NCI-H774 (cell line): ENCODE results near the gene RIT1.
A peak's percentile ranks its signal among the peaks of the same experiment; 100 is the strongest.

ENCODE experiments used
- DNase-seq: peaks from one replicate; lab custom pipeline; 2025; lab: John Stamatoyannopoulos, UW

RIT1 gene

GRCh38 chr1:155856975-155857930, 53.9 kb downstream of the RIT1 start, which contains the start of gene GON4L:
Gene GON4L (minus strand): TSS chr1:155857214. CDS start chr1:155853780, 3,434 bp downstream.
- DNase-seq = peak; percentile 92

- no peak for DNase-seq
Measured at GRCh38 chr1:155856257-155856974, 54.7 kb downstream of the RIT1 start.

DNA sequence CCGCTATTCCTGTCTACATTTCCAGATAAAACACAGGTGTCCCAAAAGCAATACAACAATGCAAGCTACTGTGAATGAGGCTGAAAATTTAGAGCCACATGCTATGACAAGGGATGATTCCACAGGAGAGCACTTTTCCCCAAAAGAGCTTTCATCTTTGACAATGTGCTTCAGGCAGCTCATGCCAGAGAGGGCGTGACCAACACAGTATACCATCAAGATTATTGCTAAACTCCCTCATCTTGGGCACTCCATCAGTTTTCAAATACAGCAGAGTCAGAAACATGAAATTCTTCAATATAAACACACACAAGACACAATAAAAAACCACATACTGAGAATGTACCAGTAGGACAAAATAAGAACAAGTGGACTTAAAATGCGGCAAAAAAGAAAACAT, 60.8 kb downstream of the RIT1 start:
- no peak for DNase-seq

GRCh38 chr1:155847823-155848529, 63.2 kb downstream of the RIT1 start:
- DNase-seq = no peak
